Neutrophil (primary cell): ENCODE data around the gene MIEF1.

Source experiments
- H3K27ac ChIP-seq: fragments of 200-600 bp; sonication (generic); 2 replicates; pipeline ENCODE4 v1.5.1; 2016; ENCODE audit warnings: mild to moderate bottlenecking, moderate library complexity
- H3K27me3 ChIP-seq: fragments of 200-600 bp; sonication (generic); 2 replicates; pipeline ENCODE4 v1.6.0; 2016; ENCODE audit warnings: mild to moderate bottlenecking
- H3K36me3 ChIP-seq: fragments of 200-600 bp; sonication (generic); 2 replicates; pipeline ENCODE4 v1.5.1; 2017
- H3K4me1 ChIP-seq, 2 experiments: fragments of 200-600 bp in 1 of 2; sonication (generic) in 1 of 2; 1 replicate in 1 of 2; 2 replicates in 1 of 2; pipeline versions ENCODE4 v1.5.1 to v1.6.1; 2013 to 2016; ENCODE audit warnings: low read depth in 1 of 2, low read length in 1 of 2, mild to moderate bottlenecking in 1 of 2, moderate library complexity in 1 of 2; ENCODE audit not compliant: control insufficient read depth in 1 of 2, insufficient read depth in 1 of 2
- H3K4me3 ChIP-seq, 2 experiments: fragments of 200-600 bp in 1 of 2; sonication (generic) in 1 of 2; 1 replicate in 1 of 2; 2 replicates in 1 of 2; pipeline ENCODE4 v1.5.1; 2013 to 2016; ENCODE audit warnings: low read depth in 1 of 2, low read length in 1 of 2, mild to moderate bottlenecking in 1 of 2, moderate library complexity in 1 of 2
- H3K9me3 ChIP-seq: fragments of 200-600 bp; sonication (generic); 2 replicates; pipeline ENCODE4 v1.5.1; 2016
- TF ChIP-seq, protein P1 (sequence below): fragments of 200-600 bp; sonication (generic); IDR thresholded peaks from 2 replicates; pipeline ENCODE4 v1.5.1; 2016; ENCODE audit warnings: antibody characterized with exemption

Gene MIEF1

GRCh38 chr22:39546889-39547586, 44.9 kb downstream of the MIEF1 start:
- H3K4me3 ChIP-seq = no peak overlapping the region

GRCh38 chr22:39547587-39547947, 45.5 kb downstream of the MIEF1 start:
- Histone ChIP-seq H3K27ac (no peak overlapping the region), H3K4me3 (no peak overlapping the region), H3K4me1 (no peaks in the 10 kb centered on the region), H3K27me3 (peaks cover 94% of the 10 kb centered on the region), H3K9me3 (no peaks in the 10 kb centered on the region), H3K36me3 (no peaks in the 10 kb centered on the region)
- TF ChIP-seq, protein P1, sequence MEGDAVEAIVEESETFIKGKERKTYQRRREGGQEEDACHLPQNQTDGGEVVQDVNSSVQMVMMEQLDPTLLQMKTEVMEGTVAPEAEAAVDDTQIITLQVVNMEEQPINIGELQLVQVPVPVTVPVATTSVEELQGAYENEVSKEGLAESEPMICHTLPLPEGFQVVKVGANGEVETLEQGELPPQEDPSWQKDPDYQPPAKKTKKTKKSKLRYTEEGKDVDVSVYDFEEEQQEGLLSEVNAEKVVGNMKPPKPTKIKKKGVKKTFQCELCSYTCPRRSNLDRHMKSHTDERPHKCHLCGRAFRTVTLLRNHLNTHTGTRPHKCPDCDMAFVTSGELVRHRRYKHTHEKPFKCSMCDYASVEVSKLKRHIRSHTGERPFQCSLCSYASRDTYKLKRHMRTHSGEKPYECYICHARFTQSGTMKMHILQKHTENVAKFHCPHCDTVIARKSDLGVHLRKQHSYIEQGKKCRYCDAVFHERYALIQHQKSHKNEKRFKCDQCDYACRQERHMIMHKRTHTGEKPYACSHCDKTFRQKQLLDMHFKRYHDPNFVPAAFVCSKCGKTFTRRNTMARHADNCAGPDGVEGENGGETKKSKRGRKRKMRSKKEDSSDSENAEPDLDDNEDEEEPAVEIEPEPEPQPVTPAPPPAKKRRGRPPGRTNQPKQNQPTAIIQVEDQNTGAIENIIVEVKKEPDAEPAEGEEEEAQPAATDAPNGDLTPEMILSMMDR = no peak

More at GRCh38 chr22:39546889-39547586, 44.9 kb downstream of the MIEF1 start:
- H3K27me3 ChIP-seq = peaks cover 93% of the 10 kb centered on the region
- TF ChIP-seq, protein P1 = no peak
- H3K9me3 ChIP-seq = no peaks in the 10 kb centered on the region
- no peaks in the 10 kb centered on the region for H3K36me3 ChIP-seq
- no peak overlapping the region for H3K27ac ChIP-seq
- H3K4me1 ChIP-seq = no peaks in the 10 kb centered on the region

GRCh38 chr22:39553429-39553828, 51.3 kb downstream of the MIEF1 start:
- H3K4me3 ChIP-seq = no peak overlapping the region
- peaks cover 98% of the 10 kb centered on the region for H3K27me3 ChIP-seq
- no peak overlapping the region for H3K27ac ChIP-seq
- no peaks in the 10 kb centered on the region for H3K9me3 ChIP-seq
- TF ChIP-seq, protein P1 = no peak
- H3K4me1 ChIP-seq = no peaks in the 10 kb centered on the region
- no peaks in the 10 kb centered on the region for H3K36me3 ChIP-seq

DNA sequence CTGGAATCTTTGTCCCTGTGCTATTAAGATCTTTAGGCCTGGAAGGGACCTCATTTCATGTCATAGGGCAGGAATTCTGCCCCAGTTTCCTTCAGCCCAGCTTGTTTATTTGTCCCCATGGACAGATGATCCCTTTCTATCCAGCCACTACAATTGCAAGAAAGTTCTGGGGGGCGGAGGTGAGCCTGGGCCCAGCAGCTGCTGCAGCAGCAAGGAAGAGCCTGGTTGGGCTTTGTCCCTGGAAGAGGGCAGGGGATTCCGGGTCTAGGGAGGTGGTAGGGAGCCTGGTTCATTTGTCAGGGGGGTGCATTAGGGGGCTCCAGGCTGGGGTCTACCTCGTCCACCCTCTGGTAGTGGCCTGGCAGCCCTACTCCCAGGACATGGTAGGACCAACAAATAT, 52.1 kb downstream of the MIEF1 start:
- H3K27ac ChIP-seq = no peak overlapping the region
- TF ChIP-seq, protein P1 = no peak
- no peaks in the 10 kb centered on the region for H3K36me3 ChIP-seq
- no peaks in the 10 kb centered on the region for H3K9me3 ChIP-seq
- no peaks in the 10 kb centered on the region for H3K4me1 ChIP-seq
- peaks cover 99% of the 10 kb centered on the region for H3K27me3 ChIP-seq
- no peak overlapping the region for H3K4me3 ChIP-seq

DNA sequence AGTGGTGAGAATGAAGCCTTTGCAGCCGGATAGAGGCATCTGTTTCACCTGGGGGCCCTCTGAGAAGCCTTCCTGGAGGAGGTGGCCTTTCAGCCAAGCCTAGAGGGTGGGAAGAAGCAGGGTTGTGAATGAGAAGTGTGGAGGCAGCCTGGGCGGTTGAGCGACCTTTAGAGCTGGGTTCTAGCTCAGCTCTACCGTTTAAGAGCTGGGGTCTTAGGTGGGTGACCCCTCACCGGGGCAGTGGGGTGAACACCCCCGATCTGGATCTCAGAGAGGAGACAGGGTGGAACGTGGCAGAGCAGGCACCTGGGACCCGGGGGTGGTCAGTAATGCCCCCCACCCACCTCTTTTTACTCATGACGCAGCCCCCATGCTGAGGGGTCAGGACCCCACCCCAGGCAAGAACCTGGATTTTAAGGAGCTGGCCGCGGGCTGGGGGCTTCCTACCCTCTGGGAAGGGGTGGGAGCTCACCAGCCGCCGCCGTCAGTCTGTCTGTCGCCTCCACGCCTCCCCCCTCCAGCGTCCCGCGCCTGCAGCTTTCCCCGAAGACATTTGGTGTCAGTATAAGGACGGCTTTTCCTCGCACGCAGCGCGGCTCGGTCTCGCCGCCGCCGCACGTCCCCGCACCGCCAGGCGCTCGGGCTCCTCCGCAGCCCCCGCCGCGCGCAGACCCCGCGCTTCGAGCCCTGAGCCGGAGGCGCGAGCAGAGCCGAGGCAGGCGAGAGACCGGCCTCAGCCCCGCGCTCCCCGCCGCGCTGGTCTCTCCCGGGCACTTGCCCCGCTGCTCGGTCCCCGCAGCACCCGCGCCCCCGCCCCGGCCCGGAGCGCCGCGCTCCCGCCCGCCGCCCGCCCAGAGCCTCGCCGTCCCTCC, 55.1 kb downstream of the MIEF1 start:
- TF ChIP-seq, protein P1 = no peak
- peaks cover 97% of the 10 kb centered on the region for H3K27me3 ChIP-seq

More for the DNA sequence above, 55.1 kb downstream of the MIEF1 start:
- H3K27ac ChIP-seq = no peak overlapping the region
- no peak overlapping the region for H3K4me3 ChIP-seq
- H3K9me3 ChIP-seq = no peaks in the 10 kb centered on the region
- H3K36me3 ChIP-seq = no peaks in the 10 kb centered on the region
- H3K4me1 ChIP-seq = no peaks in the 10 kb centered on the region
